Upper lobe of left lung (tissue), 6 donors: Measurements from ENCODE around the gene DIAPH2. TPM values are rescaled to one million over a fixed set of nuclear protein-coding genes. Genes with fewer than 3 reads are reported as not detected.

Experiments used
- ATAC-seq, 2 donors: fragments of 200-7000 bp; cut with Tn5 transposase; one replicate each; pipeline ENCODE4 v1.9.1; 2022; ENCODE audit warnings: mild to moderate bottlenecking in 2 of 2, moderate library complexity in 2 of 2; ENCODE audit not compliant: low FRiP score in 2 of 2
- DNase-seq, 2 donors: peaks; one replicate each; pipeline ENCODE4 v3.0.0-alpha.2; 2019 to 2020
- H3K27ac ChIP-seq, 4 donors: fragments of 200-600 bp; sonication (generic); one replicate each; pipeline ENCODE4 v1.5.1; 2016 to 2019
- H3K27me3 ChIP-seq, 4 donors: fragments of 200-600 bp; sonication (generic); one replicate each; pipeline ENCODE4 v1.5.1; 2017 to 2019
- H3K36me3 ChIP-seq, 4 donors: fragments of 200-600 bp; sonication (generic); one replicate each; pipeline ENCODE4 v1.5.1; 2016 to 2019
- H3K4me1 ChIP-seq, 4 donors: fragments of 200-600 bp; sonication (generic); one replicate each; pipeline ENCODE4 v1.5.1; 2018 to 2019
- H3K4me3 ChIP-seq, 4 donors: fragments of 200-600 bp; sonication (generic); one replicate each; pipeline ENCODE4 v1.5.1; 2017 to 2019; ENCODE audit warnings: mild to moderate bottlenecking in 2 of 4, moderate library complexity in 1 of 4
- H3K9me3 ChIP-seq, 4 donors: fragments of 200-600 bp; sonication (generic); one replicate each; pipeline ENCODE4 v1.5.1; 2018 to 2019
- EP300 ChIP-seq, 4 donors: sonication (generic); formaldehyde crosslinking; IDR thresholded peaks; one replicate each; pipeline ENCODE4 v1.5.1; 2017; ENCODE audit warnings: antibody characterized with exemption in 4 of 4, control low read depth in 2 of 4
- POLR2A ChIP-seq, 4 donors: fragments of 450-650 bp; IDR thresholded peaks; one replicate each; pipeline ENCODE4 v1.5.1; 2016 to 2017; ENCODE audit warnings: antibody characterized with exemption in 4 of 4, mild to moderate bottlenecking in 2 of 4
- POLR2AphosphoS5 ChIP-seq, 2 donors: sonication (generic); formaldehyde crosslinking; IDR thresholded peaks; one replicate each; pipeline ENCODE4 v1.5.1; 2017; ENCODE audit warnings: antibody characterized with exemption in 2 of 2
- WGBS, 2 donors: methylation state at CpG; one replicate each; pipeline ENCODE4 v1.1.5; 2017 to 2018; 5-methylcytosine and 5-hydroxymethylcytosine counted together
- total RNA-seq, 6 donors: library from RNA; depleted of rRNA in 4 of 6; stranded (reverse); fragments of >200 nt in 4 of 6; gene quantifications; one replicate each; pipeline versions ENCODE4 v1.1.0 to v1.2.1, GENCODE V29; 2016 to 2021
- TF ChIP-seq, protein P1 (sequence below), 6 experiments: fragments of 450-650 bp in 4 of 6; fragments of 200-600 bp in 2 of 6; sonication (generic) in 2 of 6; IDR thresholded peaks; one replicate each; pipeline ENCODE4 v1.5.1; 2016 to 2019; ENCODE audit warnings: antibody characterized with exemption in 6 of 6
- donor health status: DM: no; HTN: no; CAD: no; lungs with moderate emphysema.
- donor health status: DM: no; HTN: yes; CAD: no; lungs with severe emphysema.

Gene DIAPH2
- total RNA-seq, 6 donors from 2014 or later: 22.5 to 107 (median 44.1) TPM

DNA sequence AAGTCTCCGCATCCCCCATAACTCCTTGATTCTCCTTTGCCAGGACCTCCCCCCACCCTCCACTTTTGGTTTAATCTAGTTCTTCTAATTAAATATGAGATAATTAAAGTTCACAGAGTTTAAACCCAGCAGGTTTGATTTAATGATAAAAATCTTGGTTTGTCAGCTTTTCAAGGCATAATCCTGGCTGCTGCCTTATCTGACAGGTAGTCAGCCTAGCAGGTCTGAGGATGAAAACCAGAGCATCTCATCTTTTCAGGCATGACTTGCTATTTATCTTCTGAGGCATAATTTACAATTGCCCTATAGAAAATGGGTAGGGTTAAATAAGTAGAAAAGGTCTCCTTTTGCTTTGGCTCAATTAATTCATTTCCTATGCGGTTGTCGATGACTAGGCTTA lies 790.3 kb downstream of the DIAPH2 start:
- Histone ChIP-seq H3K4me3 (no peak overlapping the region), H3K4me1 (no peaks in the 10 kb centered on the region), H3K27me3 (no peaks in the 10 kb centered on the region), H3K36me3 (no peaks in the 10 kb centered on the region), H3K27ac (no peak overlapping the region), H3K9me3 (no peaks in the 10 kb centered on the region)
- TF ChIP-seq POLR2A (IDR thresholded peaks at IDR 0.05): no peak
- no peak for DNase-seq
- WGBS, 2 donors: 97 to 99% methylated on average over 3 of the region's 3 CpGs
- no peak for ATAC-seq

DNA sequence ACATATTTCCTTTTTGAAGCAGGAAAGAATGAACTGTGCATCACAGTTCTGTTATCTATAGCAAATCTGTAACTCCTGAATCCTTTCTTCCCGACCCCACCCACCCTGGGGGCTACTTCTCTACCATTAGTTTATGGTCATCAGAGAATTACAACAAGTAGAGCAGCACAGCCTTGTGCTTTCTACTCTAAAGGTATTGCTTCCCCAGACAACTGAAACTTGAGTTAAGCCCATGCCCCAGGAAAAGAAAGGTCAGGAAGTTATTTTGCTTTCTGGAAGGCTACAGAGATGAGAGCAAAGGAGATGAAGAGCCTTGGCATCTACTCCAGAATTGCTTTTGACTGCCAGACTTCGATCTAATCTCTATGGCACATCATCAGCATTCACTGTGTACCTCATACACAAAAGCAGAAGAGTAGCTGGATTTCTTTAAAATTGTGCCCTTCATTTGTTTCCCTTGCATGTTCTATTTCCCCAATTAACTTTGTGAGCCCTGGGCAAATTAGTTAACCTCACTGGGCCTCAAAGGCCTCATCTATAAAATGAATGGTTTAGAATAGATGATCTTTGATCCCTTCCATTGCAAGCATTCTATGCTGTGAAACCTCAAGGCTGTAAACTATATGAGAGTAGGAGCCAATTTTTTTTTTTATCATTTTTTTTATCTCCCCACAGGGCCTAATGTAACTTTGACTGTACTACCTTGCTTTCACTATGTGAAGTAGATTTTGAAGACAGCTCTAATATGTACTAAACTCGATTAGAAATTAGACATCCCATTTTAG lies 794.7 kb downstream of the DIAPH2 start:
- no peak for ATAC-seq
- Histone ChIP-seq H3K9me3 (no peaks in the 10 kb centered on the region), H3K4me3 (no peak overlapping the region), H3K27ac (no peak overlapping the region), H3K4me1 (no peaks in the 10 kb centered on the region), H3K36me3 (no peaks in the 10 kb centered on the region), H3K27me3 (no peaks in the 10 kb centered on the region)
- DNase-seq: no peak
- TF ChIP-seq, protein P1, sequence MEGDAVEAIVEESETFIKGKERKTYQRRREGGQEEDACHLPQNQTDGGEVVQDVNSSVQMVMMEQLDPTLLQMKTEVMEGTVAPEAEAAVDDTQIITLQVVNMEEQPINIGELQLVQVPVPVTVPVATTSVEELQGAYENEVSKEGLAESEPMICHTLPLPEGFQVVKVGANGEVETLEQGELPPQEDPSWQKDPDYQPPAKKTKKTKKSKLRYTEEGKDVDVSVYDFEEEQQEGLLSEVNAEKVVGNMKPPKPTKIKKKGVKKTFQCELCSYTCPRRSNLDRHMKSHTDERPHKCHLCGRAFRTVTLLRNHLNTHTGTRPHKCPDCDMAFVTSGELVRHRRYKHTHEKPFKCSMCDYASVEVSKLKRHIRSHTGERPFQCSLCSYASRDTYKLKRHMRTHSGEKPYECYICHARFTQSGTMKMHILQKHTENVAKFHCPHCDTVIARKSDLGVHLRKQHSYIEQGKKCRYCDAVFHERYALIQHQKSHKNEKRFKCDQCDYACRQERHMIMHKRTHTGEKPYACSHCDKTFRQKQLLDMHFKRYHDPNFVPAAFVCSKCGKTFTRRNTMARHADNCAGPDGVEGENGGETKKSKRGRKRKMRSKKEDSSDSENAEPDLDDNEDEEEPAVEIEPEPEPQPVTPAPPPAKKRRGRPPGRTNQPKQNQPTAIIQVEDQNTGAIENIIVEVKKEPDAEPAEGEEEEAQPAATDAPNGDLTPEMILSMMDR (IDR thresholded peaks at IDR 0.05): no peak
- TF ChIP-seq EP300 (IDR thresholded peaks at IDR 0.05) (no peak), POLR2A (IDR thresholded peaks at IDR 0.05) (no peak), POLR2AphosphoS5 (IDR thresholded peaks at IDR 0.05) (no peak)
- WGBS, 2 donors: 69 to 83% methylated on average over 2 to 3 of the region's 3 CpGs

DNA sequence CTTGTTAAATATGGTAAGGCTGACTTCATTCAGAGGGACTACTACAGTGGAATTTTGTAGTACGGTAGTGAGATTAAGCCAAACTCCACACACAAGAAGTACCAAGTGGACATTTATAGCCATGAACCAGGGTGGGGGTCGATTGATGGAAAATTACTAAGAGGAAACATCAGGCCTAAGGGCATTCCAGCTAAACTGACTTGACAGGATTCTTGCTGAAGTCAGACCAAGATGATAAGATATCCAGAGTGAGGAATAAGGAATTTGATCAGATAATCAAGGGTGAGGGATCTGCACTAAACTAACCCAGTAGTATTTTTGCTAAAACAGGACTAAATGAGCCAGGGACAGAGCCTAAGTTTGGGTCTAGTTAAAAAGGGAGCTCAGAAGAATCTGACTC lies 796.6 kb downstream of the DIAPH2 start:
- H3K4me1 ChIP-seq: no peaks in the 10 kb centered on the region
- DNase-seq: no peak

DNA sequence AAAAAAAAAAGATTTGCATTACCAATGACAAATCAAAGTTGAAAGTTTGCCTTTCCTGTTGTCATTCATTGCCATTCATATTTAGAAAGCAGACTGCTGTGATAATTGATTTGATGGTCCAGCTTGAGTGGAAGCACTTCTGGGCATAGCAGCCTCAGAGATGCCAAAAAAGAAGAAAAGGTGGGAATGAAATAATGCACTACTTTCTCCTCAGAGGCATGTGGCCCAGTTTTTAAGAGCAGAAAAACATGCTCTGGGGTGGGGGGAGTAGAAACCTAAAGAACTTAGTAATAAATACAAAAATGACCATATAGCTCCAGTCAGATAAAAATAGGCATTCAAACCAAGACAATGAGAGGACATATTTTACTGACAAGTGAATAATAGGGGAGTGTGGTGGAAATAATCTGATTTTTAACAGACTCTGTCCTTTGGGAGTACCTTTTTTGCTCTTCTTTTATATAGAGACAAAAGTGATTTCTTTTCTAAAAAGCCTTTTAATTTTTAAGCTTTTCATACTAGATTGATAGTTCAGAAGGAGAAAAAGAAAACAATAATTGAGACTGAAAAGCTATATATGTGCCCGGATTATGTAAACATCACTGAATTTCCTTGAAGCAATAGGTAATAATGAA lies 798.1 kb downstream of the DIAPH2 start:
- no peaks in the 10 kb centered on the region for H3K9me3 ChIP-seq
- H3K27me3 ChIP-seq: no peaks in the 10 kb centered on the region
- ATAC-seq (no peak), DNase-seq (no peak)
- H3K36me3 ChIP-seq: no peaks in the 10 kb centered on the region
- WGBS, 2 donors: 65 to 91% methylated on average over 1 of the region's 1 CpG
- H3K4me3 ChIP-seq: no peak overlapping the region
- H3K27ac ChIP-seq: no peak overlapping the region
- TF ChIP-seq POLR2AphosphoS5 (IDR thresholded peaks at IDR 0.05): no peak
- no peak for TF ChIP-seq EP300 (IDR thresholded peaks at IDR 0.05)
- TF ChIP-seq, protein P1 (IDR thresholded peaks at IDR 0.05): no peak
- no peak for TF ChIP-seq POLR2A (IDR thresholded peaks at IDR 0.05)
- H3K4me1 ChIP-seq: no peaks in the 10 kb centered on the region

More for the DNA sequence above, 796.6 kb downstream of the DIAPH2 start:
- 63 to 94% methylated on average over 2 of the region's 2 CpGs for WGBS, 2 donors
- H3K4me3 ChIP-seq: no peak overlapping the region
- TF ChIP-seq POLR2AphosphoS5 (IDR thresholded peaks at IDR 0.05) (no peak), POLR2A (IDR thresholded peaks at IDR 0.05) (no peak), EP300 (IDR thresholded peaks at IDR 0.05) (no peak)
- TF ChIP-seq, protein P1 (IDR thresholded peaks at IDR 0.05): no peak
- no peaks in the 10 kb centered on the region for H3K36me3 ChIP-seq
- H3K9me3 ChIP-seq: no peaks in the 10 kb centered on the region
- no peaks in the 10 kb centered on the region for H3K27me3 ChIP-seq
- no peak for ATAC-seq
- H3K27ac ChIP-seq: no peak overlapping the region

DNA sequence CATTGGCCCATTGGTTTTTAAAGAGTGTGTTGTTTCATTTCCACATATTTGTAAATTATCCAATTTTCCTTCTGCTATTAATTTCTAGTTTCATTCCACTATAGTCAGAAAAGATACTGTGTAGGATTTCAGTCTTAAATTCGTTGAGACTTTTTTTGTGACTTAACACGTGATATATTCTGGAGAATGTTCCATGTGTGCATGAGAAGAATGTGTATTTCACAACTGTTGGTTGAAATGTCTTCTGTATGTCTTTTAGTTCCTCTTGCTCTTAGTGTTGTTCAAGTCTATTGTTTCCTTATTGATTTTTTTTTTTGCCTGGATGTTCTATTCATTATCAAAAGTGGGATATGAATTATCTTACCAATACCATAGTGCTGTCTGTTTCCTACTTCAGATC lies 806.0 kb downstream of the DIAPH2 start:
- no peak for DNase-seq
- TF ChIP-seq, protein P1 (IDR thresholded peaks at IDR 0.05): no peak
- TF ChIP-seq POLR2AphosphoS5 (IDR thresholded peaks at IDR 0.05) (no peak), POLR2A (IDR thresholded peaks at IDR 0.05) (no peak)
- Histone ChIP-seq H3K4me1 (no peaks in the 10 kb centered on the region), H3K27me3 (no peaks in the 10 kb centered on the region), H3K27ac (no peak overlapping the region), H3K4me3 (no peak overlapping the region), H3K9me3 (no peaks in the 10 kb centered on the region), H3K36me3 (no peaks in the 10 kb centered on the region)
- ATAC-seq: no peak
- 77 to 85% methylated on average over 2 of the region's 2 CpGs for WGBS, 2 donors
